ENCODE measurements around the gene KHDC1.

The KHDC1 gene

DNA sequence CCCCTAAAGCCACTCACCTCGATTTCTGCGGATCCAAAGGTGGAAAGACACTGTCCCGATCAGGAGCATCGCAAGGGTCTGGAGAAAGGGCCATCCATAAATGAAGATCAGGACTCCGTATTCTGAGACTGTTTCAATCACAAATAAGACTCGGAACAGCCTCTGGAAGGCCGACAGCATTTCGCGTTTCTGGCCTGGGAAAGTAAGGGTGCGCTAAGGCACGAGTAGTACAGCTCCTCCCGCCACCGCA, 46.5 kb upstream of the KHDC1 start (continued):
- TF ChIP-seq ZNF324 (tag by site-specific recombination; IDR thresholded peaks at IDR 0.05) (no peak), ZNF311 (tag by site-specific recombination; IDR thresholded peaks at IDR 0.05; ENCODE audit: borderline replicate concordance) (no peak), ZNF555 (tag by site-specific recombination; conservative IDR thresholded peaks at IDR 0.05) (no peak), ZNF660 (tag by site-specific recombination; IDR thresholded peaks at IDR 0.05) (0 out of 2 replicates have a peak, but pooled peaks have one; percentile 2), ZBTB20 (tag by site-specific recombination; IDR thresholded peaks at IDR 0.05) (peak; percentile 42), ZBTB48 (tag by site-specific recombination; IDR thresholded peaks at IDR 0.05) (peak; percentile 80), ZNF341 (tag by site-specific recombination; IDR thresholded peaks at IDR 0.05; ENCODE audit: low read depth) (peak; percentile 63; the same call in 1 of the 2 replicates), ZFP69B (tag by site-specific recombination; IDR thresholded peaks at IDR 0.05) (no peak)
- TF ChIP-seq, protein P1, sequence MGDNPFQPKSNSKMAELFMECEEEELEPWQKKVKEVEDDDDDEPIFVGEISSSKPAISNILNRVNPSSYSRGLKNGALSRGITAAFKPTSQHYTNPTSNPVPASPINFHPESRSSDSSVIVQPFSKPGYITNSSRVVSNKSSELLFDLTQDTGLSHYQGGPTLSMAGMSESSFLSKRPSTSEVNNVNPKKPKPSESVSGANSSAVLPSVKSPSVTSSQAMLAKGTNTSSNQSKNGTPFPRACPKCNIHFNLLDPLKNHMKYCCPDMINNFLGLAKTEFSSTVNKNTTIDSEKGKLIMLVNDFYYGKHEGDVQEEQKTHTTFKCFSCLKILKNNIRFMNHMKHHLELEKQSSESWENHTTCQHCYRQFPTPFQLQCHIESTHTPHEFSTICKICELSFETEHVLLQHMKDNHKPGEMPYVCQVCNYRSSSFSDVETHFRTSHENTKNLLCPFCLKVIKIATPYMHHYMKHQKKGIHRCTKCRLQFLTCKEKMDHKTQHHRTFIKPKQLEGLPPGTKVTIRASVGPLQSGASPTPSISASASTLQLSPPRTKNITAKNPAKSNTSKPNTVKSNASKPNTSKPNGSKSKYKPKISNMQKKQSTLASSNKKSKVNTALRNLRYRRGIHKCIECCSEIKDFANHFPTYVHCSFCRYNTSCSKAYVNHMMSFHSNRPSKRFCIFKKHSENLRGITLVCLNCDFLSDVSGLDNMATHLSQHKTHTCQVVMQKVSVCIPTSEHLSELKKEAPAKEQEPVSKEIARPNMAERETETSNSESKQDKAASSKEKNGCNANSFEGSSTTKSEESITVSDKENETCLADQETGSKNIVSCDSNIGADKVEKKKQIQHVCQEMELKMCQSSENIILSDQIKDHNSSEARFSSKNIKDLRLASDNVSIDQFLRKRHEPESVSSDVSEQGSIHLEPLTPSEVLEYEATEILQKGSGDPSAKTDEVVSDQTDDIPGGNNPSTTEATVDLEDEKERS (tag by site-specific recombination; IDR thresholded peaks at IDR 0.05): no peak
- TF ChIP-seq, protein P2, sequence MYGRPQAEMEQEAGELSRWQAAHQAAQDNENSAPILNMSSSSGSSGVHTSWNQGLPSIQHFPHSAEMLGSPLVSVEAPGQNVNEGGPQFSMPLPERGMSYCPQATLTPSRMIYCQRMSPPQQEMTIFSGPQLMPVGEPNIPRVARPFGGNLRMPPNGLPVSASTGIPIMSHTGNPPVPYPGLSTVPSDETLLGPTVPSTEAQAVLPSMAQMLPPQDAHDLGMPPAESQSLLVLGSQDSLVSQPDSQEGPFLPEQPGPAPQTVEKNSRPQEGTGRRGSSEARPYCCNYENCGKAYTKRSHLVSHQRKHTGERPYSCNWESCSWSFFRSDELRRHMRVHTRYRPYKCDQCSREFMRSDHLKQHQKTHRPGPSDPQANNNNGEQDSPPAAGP (tag by site-specific recombination; IDR thresholded peaks at IDR 0.05): no peak
- TF ChIP-seq, protein P3, sequence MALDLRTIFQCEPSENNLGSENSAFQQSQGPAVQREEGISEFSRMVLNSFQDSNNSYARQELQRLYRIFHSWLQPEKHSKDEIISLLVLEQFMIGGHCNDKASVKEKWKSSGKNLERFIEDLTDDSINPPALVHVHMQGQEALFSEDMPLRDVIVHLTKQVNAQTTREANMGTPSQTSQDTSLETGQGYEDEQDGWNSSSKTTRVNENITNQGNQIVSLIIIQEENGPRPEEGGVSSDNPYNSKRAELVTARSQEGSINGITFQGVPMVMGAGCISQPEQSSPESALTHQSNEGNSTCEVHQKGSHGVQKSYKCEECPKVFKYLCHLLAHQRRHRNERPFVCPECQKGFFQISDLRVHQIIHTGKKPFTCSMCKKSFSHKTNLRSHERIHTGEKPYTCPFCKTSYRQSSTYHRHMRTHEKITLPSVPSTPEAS (tag by site-specific recombination; IDR thresholded peaks at IDR 0.05): no peak

DNA sequence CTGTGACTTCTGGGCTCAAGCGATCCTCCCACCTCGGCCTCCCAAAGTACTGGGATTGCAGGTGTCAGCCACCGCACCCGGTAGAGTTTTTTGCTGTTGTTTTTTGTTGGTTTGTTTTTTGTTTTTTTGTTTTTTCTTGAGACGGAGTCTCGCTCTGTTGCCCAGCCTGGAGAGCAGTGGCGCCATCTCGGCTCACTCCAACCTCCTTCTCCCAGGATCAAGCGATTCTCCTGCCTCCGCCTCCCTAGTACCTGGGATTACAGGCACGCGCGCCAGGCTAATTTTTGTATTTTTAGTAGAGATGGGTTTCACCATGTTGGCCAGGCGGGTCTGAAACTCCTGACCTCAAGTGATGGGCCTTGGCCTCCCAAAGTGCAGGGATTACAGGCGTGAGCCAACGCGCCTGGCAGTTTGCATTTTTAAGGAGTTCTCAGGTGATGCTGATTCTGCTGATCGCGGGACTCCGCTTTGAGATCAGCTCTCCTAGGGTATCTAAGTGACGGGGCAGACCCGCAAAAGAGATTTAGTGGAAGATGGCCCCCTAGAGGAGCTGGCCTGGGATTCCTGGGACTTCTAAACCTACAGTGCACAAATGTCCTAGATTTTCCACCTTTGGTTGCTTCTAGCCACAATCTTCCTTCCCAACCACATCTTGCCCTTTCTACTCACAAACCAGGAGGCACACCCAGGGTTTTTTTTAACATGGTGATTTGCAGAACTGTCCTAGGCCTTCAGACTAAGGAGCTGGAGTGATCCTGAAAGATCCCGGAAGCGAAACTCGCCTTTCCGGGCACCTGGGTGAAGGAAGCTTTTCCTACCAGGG, 45.9 kb upstream of the KHDC1 start:
- POLR2A ChIA-PET: interaction anchor here (0.6 to 1.2 kb wide), 5 partner anchors 18 to 345 kb away, joined by 3 to 4 read pairs (median 3); partner anchors contain the start of genes MTO1 and SLC17A5
- Histone ChIP-seq H3K27ac (ENCODE audit: extremely low read depth, low read depth, low read length) (peak overlapping the region; percentile 78), H3K36me3 (ENCODE audit: control insufficient read depth in 2 of 2, insufficient read depth in 1 of 2, low read length in 2 of 2) (peaks cover 0 to under 1% of the 10 kb centered on the region in 2 experiments; a peak in 1 of 3 replicates), H3K4me1 (ENCODE audit: control insufficient read depth, insufficient read depth, low read length) (no peaks in the 10 kb centered on the region), H3K9me3 (ENCODE audit: control insufficient read depth, insufficient read depth, low read depth, low read length) (no peaks in the 10 kb centered on the region), H3K4me3 (ENCODE audit: low read depth, low read length) (peak overlapping the region; percentile 53)
- CTCF ChIA-PET: interaction anchor here (0.5 to 3.0 kb wide), 8 partner anchors 19 to 403 kb away, joined by 3 to 12 read pairs (median 3); no protein-coding TSS in a partner anchor
- TF ChIP-seq ZNF202 (tag by site-specific recombination; IDR thresholded peaks at IDR 0.05; ENCODE audit: borderline replicate concordance): no peak
- no peak for TF ChIP-seq ZNF211 (tag by site-specific recombination; IDR thresholded peaks at IDR 0.05; ENCODE audit: low read depth)
- TF ChIP-seq IKZF3 (tag by site-specific recombination; IDR thresholded peaks at IDR 0.05): peak; percentile 19; the same call in 1 of the 2 replicates
- TF ChIP-seq, protein P4, sequence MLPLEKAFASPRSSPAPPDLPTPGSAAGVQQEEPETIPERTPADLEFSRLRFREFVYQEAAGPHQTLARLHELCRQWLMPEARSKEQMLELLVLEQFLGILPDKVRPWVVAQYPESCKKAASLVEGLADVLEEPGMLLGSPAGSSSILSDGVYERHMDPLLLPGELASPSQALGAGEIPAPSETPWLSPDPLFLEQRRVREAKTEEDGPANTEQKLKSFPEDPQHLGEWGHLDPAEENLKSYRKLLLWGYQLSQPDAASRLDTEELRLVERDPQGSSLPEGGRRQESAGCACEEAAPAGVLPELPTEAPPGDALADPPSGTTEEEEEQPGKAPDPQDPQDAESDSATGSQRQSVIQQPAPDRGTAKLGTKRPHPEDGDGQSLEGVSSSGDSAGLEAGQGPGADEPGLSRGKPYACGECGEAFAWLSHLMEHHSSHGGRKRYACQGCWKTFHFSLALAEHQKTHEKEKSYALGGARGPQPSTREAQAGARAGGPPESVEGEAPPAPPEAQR (tag by site-specific recombination; IDR thresholded peaks at IDR 0.05): no peak
- no peak for TF ChIP-seq ZFP37 (tag by site-specific recombination; IDR thresholded peaks at IDR 0.05)
- peak; percentile 89 for TF ChIP-seq ZNF121 (tag by site-specific recombination; IDR thresholded peaks at IDR 0.05)
- TF ChIP-seq ZNF433 (tag by site-specific recombination; IDR thresholded peaks at IDR 0.05; ENCODE audit: low read depth): no peak
- TF ChIP-seq ZNF621 (tag by site-specific recombination; IDR thresholded peaks at IDR 0.05): no peak
- TF ChIP-seq ZNF16 (tag by site-specific recombination; IDR thresholded peaks at IDR 0.05; ENCODE audit: low read depth): no peak
- no peak for TF ChIP-seq ZNF473 (tag by site-specific recombination; IDR thresholded peaks at IDR 0.05)
- TF ChIP-seq, protein P5, sequence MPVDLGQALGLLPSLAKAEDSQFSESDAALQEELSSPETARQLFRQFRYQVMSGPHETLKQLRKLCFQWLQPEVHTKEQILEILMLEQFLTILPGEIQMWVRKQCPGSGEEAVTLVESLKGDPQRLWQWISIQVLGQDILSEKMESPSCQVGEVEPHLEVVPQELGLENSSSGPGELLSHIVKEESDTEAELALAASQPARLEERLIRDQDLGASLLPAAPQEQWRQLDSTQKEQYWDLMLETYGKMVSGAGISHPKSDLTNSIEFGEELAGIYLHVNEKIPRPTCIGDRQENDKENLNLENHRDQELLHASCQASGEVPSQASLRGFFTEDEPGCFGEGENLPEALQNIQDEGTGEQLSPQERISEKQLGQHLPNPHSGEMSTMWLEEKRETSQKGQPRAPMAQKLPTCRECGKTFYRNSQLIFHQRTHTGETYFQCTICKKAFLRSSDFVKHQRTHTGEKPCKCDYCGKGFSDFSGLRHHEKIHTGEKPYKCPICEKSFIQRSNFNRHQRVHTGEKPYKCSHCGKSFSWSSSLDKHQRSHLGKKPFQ (tag by site-specific recombination; IDR thresholded peaks at IDR 0.05): no peak
- no peak for TF ChIP-seq OVOL3 (tag by site-specific recombination; IDR thresholded peaks at IDR 0.05)
- TF ChIP-seq ZFHX2 (tag by site-specific recombination; conservative IDR thresholded peaks at IDR 0.05): no peak
- TF ChIP-seq ZNF510 (tag by site-specific recombination; IDR thresholded peaks at IDR 0.05; ENCODE audit: insufficient replicate concordance): no peak
- TF ChIP-seq ZNF558 (tag by site-specific recombination; IDR thresholded peaks at IDR 0.05): no peak
- TF ChIP-seq ZNF302 (tag by site-specific recombination; IDR thresholded peaks at IDR 0.05; ENCODE audit: low read depth): no peak
- TF ChIP-seq PRDM1 (tag by site-specific recombination; IDR thresholded peaks at IDR 0.05): no peak

Measured in HEK293 (cell line).